ENCODE results near the gene EOMES.
A peak's percentile ranks its signal among the peaks of the same experiment; 100 is the strongest.

The EOMES gene

GRCh38 chr3:27713078-27713423, 9.1 kb downstream of the EOMES start:
- no peak for TF ChIP-seq CTCF (IDR thresholded peaks at IDR 0.05)

- peak; percentile 80 for TF ChIP-seq CTCF (IDR thresholded peaks at IDR 0.05)
These were observed 9.7 kb downstream of the EOMES start for GRCh38 chr3:27712136-27713077.

GRCh38 chr3:27708250-27708649, 13.9 kb downstream of the EOMES start:
- TF ChIP-seq CTCF (IDR thresholded peaks at IDR 0.05) = no peak

- TF ChIP-seq CTCF (IDR thresholded peaks at IDR 0.05) = no peak
These were observed 23.1 kb downstream of the EOMES start for GRCh38 chr3:27699067-27699466.

- no peak for TF ChIP-seq CTCF (IDR thresholded peaks at IDR 0.05)
These were observed 25.2 kb downstream of the EOMES start for GRCh38 chr3:27696906-27697305.

GRCh38 chr3:27695636-27696035, 26.5 kb downstream of the EOMES start:
- no peak for TF ChIP-seq CTCF (IDR thresholded peaks at IDR 0.05)

GRCh38 chr3:27688053-27688452, 34.1 kb downstream of the EOMES start:
- TF ChIP-seq CTCF (IDR thresholded peaks at IDR 0.05) = no peak

Data from LNCAP (cell line).